ENCODE results near the gene SPPL3. TPM values are rescaled to one million over a fixed set of nuclear protein-coding genes. Genes with fewer than 3 reads are reported as not detected.

The SPPL3 gene
- total RNA-seq, 1 experiment from 2014 or later: 32.5 TPM

- Mint-ChIP-seq H3K4me1 (peaks cover 13% of the 10 kb centered on the region), H3K27ac (no peak overlapping the region), H3K27me3 (ENCODE audit: low read depth) (peaks cover 4% of the 10 kb centered on the region; the same call in 1 of the 2 replicates), H3K4me3 (no peak overlapping the region), H3K36me3 (peaks cover 52% of the 10 kb centered on the region), H3K9me3 (no peaks in the 10 kb centered on the region)
- ChIA-PET CTCF (no interaction called here), POLR2A (no interaction called here)
- DNase-seq (ENCODE audit: low spot score) (no peak), ATAC-seq (no peak)
- no peak for TF ChIP-seq NR3C1 (CRISPR knock-in tag; conservative IDR thresholded peaks at IDR 0.05; ENCODE audit: low read depth)
- no peak for TF ChIP-seq ZNF281 (CRISPR knock-in tag; IDR thresholded peaks at IDR 0.05)
- no peak for TF ChIP-seq JUN (CRISPR knock-in tag; IDR thresholded peaks at IDR 0.05)
- TF ChIP-seq ZNF396 (CRISPR knock-in tag; IDR thresholded peaks at IDR 0.05; ENCODE audit: borderline replicate concordance): no peak
- TF ChIP-seq NFATC4 (CRISPR knock-in tag; IDR thresholded peaks at IDR 0.05): no peak
- no peak for TF ChIP-seq EMX1 (CRISPR knock-in tag; IDR thresholded peaks at IDR 0.05)
- no peak for TF ChIP-seq RELA (CRISPR knock-in tag; IDR thresholded peaks at IDR 0.05; ENCODE audit: borderline replicate concordance)
- TF ChIP-seq ZNF532 (CRISPR knock-in tag; IDR thresholded peaks at IDR 0.05; ENCODE audit: borderline replicate concordance): no peak
- no peak for TF ChIP-seq MLX (CRISPR knock-in tag; IDR thresholded peaks at IDR 0.05)
- no peak for TF ChIP-seq KAT7 (CRISPR knock-in tag; IDR thresholded peaks at IDR 0.05; ENCODE audit: borderline replicate concordance)
- no peak for TF ChIP-seq MAX (CRISPR knock-in tag; IDR thresholded peaks at IDR 0.05)
- TF ChIP-seq CREM (CRISPR knock-in tag; IDR thresholded peaks at IDR 0.05): no peak
- no peak for TF ChIP-seq ESRRA (CRISPR knock-in tag; IDR thresholded peaks at IDR 0.05; ENCODE audit: borderline replicate concordance)
- no peak for TF ChIP-seq OVOL2 (CRISPR knock-in tag; IDR thresholded peaks at IDR 0.05; ENCODE audit: borderline replicate concordance)
These were observed 181.4 kb downstream of the SPPL3 start for GRCh38 chr12:120722784-120723183.

GRCh38 chr12:120721866-120722265, 182.3 kb downstream of the SPPL3 start:
- Mint-ChIP-seq H3K36me3 (peaks cover 61% of the 10 kb centered on the region), H3K27ac (no peak overlapping the region), H3K27me3 (ENCODE audit: low read depth) (peaks cover 4% of the 10 kb centered on the region; the same call in 1 of the 2 replicates), H3K4me3 (no peak overlapping the region), H3K9me3 (no peaks in the 10 kb centered on the region), H3K4me1 (peaks cover 13% of the 10 kb centered on the region)
- ChIA-PET CTCF (no interaction called here), POLR2A (no interaction called here)
- TF ChIP-seq ATF6 (CRISPR knock-in tag; IDR thresholded peaks at IDR 0.05): no peak
- no peak for TF ChIP-seq ZBTB21 (CRISPR knock-in tag; IDR thresholded peaks at IDR 0.05; ENCODE audit: borderline replicate concordance)
- ATAC-seq (no peak), DNase-seq (ENCODE audit: low spot score) (no peak)
